ENCODE measurements around the gene EPHA1. TPM values are rescaled to one million over a fixed set of nuclear protein-coding genes. Genes with fewer than 3 reads are reported as not detected.

The EPHA1 gene
- total RNA-seq, 1 experiment from 2014 or later, result 1.2 TPM

DNA sequence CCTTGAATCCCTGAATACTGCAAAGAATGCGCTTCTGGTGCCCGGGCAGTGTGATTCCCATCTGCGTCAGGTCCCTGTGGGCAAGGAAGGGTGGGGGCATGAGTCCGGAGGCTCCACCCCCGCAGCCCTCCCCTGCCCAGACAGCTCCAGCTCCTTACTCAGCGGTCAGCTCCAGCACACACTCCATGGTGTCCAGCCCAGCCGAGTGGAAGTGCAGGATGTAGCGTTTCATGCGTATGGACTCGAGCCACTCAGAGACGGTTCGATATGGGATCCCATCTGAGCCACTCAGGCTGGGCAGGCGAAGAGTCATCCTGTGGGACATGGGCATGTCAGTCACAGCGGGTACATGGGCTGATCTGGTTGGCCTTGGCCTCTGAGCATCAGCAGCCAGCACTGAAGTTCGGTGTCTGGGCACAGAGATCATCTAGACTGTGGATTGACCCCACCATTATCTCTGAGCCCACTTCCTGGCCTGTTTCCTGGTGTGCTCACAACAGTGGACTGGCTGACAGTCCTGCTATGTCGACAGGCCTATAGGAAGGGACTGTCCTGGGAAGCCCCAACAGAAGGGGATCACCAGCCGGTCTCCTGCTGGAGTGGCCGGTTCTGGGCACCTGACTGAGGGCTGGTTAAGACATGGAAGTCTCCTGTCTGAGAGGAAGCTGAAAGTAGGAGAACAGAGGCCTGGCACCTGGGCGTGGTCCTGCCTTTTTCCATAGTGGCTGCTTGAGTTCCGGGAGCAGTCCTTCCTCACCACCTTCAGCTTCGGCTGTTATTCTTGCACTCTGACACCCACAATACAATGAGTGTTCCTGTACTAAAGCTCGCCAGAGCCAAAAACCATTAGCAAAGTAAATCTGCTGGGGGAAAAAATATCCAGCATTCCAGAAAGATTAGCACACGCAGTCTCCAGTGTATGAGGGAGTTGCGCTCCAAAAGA is 16.9 kb downstream of the EPHA1 start:
- no TSS peak for BruUV-seq (replicated peaks)
- H3K27me3 ChIP-seq (replicated peaks; ENCODE audit: insufficient read depth, low read depth, low read length, poor library complexity), result no peaks in the 10 kb centered on the region
- intact Hi-C loops (cut with micrococcal nuclease; ENCODE audit: unreplicated experiment), result no loop called here
- H3K27ac ChIP-seq (ENCODE audit: low read depth, low read length, poor library complexity, severe bottlenecking), result no peak overlapping the region
- TF ChIP-seq, protein P1, sequence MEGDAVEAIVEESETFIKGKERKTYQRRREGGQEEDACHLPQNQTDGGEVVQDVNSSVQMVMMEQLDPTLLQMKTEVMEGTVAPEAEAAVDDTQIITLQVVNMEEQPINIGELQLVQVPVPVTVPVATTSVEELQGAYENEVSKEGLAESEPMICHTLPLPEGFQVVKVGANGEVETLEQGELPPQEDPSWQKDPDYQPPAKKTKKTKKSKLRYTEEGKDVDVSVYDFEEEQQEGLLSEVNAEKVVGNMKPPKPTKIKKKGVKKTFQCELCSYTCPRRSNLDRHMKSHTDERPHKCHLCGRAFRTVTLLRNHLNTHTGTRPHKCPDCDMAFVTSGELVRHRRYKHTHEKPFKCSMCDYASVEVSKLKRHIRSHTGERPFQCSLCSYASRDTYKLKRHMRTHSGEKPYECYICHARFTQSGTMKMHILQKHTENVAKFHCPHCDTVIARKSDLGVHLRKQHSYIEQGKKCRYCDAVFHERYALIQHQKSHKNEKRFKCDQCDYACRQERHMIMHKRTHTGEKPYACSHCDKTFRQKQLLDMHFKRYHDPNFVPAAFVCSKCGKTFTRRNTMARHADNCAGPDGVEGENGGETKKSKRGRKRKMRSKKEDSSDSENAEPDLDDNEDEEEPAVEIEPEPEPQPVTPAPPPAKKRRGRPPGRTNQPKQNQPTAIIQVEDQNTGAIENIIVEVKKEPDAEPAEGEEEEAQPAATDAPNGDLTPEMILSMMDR (conservative IDR thresholded peaks at IDR 0.05; ENCODE audit: low read depth, low read length), result no peak
- TF ChIP-seq EZH2 (IDR thresholded peaks at IDR 0.05; ENCODE audit: borderline replicate concordance, low read depth, low read length, poor library complexity, severe bottlenecking), result no peak
- no peaks in the 10 kb centered on the region for H3K9me3 ChIP-seq (ENCODE audit: low read depth, low read length, poor library complexity, severe bottlenecking)
- peaks cover 24% of the 10 kb centered on the region for H3K36me3 ChIP-seq (ENCODE audit: insufficient read depth, low read length, poor library complexity, severe bottlenecking)
- H3K4me3 ChIP-seq (ENCODE audit: low read depth, low read length, poor library complexity, severe bottlenecking), result no peak overlapping the region
- ChIA-PET POLR2A (ENCODE audit: low non-redundant PET) (interaction anchor here (0.7 kb wide), 1 partner anchor 7 kb away, joined by 11 read pairs; no protein-coding TSS in a partner anchor), CTCF (interaction anchor here (0.6 kb wide), 1 partner anchor 1681 kb away, joined by 8 read pairs; no protein-coding TSS in a partner anchor)
- DNase-seq (ENCODE audit: low spot score), result no peak
- H3K4me1 ChIP-seq (ENCODE audit: insufficient read depth, low read length, poor library complexity, severe bottlenecking), result no peaks in the 10 kb centered on the region

DNA sequence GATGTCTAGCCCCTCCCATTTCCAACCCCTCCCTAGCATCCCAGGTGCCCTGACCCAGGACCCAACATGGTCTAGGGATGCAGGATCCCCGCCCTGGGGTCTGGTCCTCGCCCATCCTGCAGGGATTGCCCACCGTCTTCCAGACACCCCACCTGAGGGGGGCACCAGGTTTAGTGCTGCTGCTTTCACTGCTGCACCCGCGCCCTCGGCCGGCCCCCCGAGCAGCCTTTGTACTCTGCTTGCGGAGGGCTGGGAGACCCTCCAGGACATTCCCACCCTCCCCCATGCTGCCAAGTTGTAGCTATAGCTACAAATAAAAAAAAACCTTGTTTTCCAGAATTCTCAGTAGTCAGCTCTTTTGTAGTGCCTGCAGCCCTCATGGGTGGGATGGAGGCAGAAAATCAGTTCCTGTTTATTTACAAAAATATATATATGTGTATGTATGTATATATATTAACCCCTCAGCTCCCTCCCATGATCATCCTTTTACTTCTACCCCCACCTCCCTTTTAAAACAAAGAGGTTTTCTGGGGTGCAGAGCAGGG is 17.8 kb downstream of the EPHA1 start:
- TSS peak; percentile 84 for BruUV-seq (replicated peaks)
- CTCF ChIA-PET, result no interaction called here

DNA sequence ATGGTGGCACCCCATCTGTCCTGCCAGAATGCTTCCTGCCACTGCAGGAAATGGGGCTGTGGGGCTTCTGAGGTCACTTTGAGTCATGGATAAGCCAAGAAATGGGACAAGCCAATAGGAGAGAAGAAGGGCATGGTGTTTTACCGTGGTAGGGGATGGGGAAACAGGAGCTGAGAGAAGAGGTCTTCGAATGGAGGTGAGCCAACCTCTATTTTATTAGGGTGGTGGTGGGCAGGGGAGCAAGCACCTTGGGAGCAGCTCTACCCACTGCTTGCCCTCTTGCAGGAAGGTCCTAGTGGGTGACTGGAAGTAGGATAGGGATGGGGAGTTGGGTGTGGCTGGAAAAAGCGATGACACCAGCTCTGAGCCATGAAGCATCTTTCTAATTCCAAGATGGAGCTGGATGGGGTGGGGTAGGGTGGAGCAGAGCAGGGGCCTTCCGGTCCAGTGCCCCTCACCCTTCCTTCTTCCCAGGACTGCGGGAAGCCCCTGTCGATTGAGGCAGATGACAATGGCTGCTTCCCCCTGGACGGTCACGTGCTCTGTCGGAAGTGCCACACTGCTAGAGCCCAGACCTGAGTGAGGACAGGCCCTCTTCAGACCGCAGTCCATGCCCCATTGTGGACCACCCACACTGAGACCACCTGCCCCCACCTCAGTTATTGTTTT is 18.4 kb downstream of the EPHA1 start:
- Histone ChIP-seq H3K27me3 (replicated peaks; ENCODE audit: insufficient read depth, low read depth, low read length, poor library complexity) (no peaks in the 10 kb centered on the region), H3K4me3 (ENCODE audit: low read depth, low read length, poor library complexity, severe bottlenecking) (no peak overlapping the region), H3K27ac (ENCODE audit: low read depth, low read length, poor library complexity, severe bottlenecking) (no peak overlapping the region), H3K9me3 (ENCODE audit: low read depth, low read length, poor library complexity, severe bottlenecking) (no peaks in the 10 kb centered on the region), H3K36me3 (ENCODE audit: insufficient read depth, low read length, poor library complexity, severe bottlenecking) (peaks cover 24% of the 10 kb centered on the region), H3K4me1 (ENCODE audit: insufficient read depth, low read length, poor library complexity, severe bottlenecking) (no peaks in the 10 kb centered on the region)
- ChIA-PET CTCF (no interaction called here), POLR2A (ENCODE audit: low non-redundant PET) (no interaction called here)
- intact Hi-C loops (cut with micrococcal nuclease; ENCODE audit: unreplicated experiment), result no loop called here
- TF ChIP-seq EZH2 (IDR thresholded peaks at IDR 0.05; ENCODE audit: borderline replicate concordance, low read depth, low read length, poor library complexity, severe bottlenecking), result no peak
- TF ChIP-seq, protein P1 (conservative IDR thresholded peaks at IDR 0.05; ENCODE audit: low read depth, low read length), result no peak
- no TSS peak for BruUV-seq (replicated peaks)
- no peak for DNase-seq (ENCODE audit: low spot score)

More for the DNA sequence above, 17.8 kb downstream of the EPHA1 start:
- intact Hi-C loops (cut with micrococcal nuclease; ENCODE audit: unreplicated experiment), result no loop called here
- TF ChIP-seq, protein P1 (conservative IDR thresholded peaks at IDR 0.05; ENCODE audit: low read depth, low read length), result no peak
- TF ChIP-seq EZH2 (IDR thresholded peaks at IDR 0.05; ENCODE audit: borderline replicate concordance, low read depth, low read length, poor library complexity, severe bottlenecking), result no peak
- Histone ChIP-seq H3K27ac (ENCODE audit: low read depth, low read length, poor library complexity, severe bottlenecking) (no peak overlapping the region), H3K4me1 (ENCODE audit: insufficient read depth, low read length, poor library complexity, severe bottlenecking) (no peaks in the 10 kb centered on the region), H3K27me3 (replicated peaks; ENCODE audit: insufficient read depth, low read depth, low read length, poor library complexity) (no peaks in the 10 kb centered on the region), H3K9me3 (ENCODE audit: low read depth, low read length, poor library complexity, severe bottlenecking) (no peaks in the 10 kb centered on the region), H3K4me3 (ENCODE audit: low read depth, low read length, poor library complexity, severe bottlenecking) (no peak overlapping the region), H3K36me3 (ENCODE audit: insufficient read depth, low read length, poor library complexity, severe bottlenecking) (peaks cover 24% of the 10 kb centered on the region)
- POLR2A ChIA-PET (ENCODE audit: low non-redundant PET), result no interaction called here
- no peak for DNase-seq (ENCODE audit: low spot score)

Measured in A673 (cell line).